HG03469 (cell line): ENCODE data around the gene FAM53C.

Experiments
- ATAC-seq: cut with Tn5 transposase; IDR thresholded peaks from one replicate; pipeline ENCODE4 v1.9.1; 2021; ENCODE audit warnings: mild to moderate bottlenecking, moderate library complexity, moderate number of reproducible peaks; ENCODE audit not compliant: unreplicated experiment

Gene FAM53C

DNA sequence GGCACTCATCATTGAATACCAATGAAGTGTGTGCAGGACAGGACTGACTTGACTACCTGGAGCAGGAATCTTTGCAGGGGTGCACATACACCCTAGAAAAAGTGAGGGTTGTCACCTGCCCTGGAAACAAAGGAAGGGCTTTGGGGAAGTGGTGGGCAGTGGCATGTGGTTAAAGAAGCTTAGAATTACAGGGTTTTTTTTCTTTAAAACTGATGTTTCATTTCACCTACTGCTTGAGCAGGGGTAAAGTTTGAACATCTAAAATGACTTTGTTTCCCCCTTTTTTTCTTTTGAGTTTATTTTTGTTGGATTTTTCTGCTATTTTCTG, 12.5 kb downstream of the FAM53C start:
- no peak for ATAC-seq

GRCh38 chr5:138351056-138351455, 13.0 kb downstream of the FAM53C start:
- no peak for ATAC-seq

DNA sequence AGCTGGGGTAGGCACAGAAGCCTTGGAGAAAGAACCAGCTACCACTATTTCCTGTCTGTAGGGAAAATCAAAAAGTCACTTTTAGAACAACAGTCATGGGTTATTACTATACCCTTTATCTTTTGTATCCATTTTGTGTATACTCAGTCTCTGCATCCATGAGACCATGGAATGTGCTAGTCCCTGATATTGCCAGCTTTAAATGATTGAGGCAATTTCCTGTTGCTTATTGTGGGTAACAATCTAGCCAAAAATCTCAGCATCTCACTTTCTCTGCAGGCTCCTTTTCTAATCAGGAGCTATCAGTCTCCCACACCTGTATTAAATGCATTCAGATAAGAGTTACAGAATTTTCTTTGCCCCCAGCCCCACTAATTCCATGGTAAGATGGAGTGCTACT, 13.5 kb downstream of the FAM53C start:
- no peak for ATAC-seq

GRCh38 chr5:138352071-138352721, 14.1 kb downstream of the FAM53C start, which contains the start of gene KDM3B:
Gene KDM3B, plus strand, starts transcription at chr5:138352685. Its CDS starts 111 bp downstream, at chr5:138352796.
- ATAC-seq: peak; percentile 40

DNA sequence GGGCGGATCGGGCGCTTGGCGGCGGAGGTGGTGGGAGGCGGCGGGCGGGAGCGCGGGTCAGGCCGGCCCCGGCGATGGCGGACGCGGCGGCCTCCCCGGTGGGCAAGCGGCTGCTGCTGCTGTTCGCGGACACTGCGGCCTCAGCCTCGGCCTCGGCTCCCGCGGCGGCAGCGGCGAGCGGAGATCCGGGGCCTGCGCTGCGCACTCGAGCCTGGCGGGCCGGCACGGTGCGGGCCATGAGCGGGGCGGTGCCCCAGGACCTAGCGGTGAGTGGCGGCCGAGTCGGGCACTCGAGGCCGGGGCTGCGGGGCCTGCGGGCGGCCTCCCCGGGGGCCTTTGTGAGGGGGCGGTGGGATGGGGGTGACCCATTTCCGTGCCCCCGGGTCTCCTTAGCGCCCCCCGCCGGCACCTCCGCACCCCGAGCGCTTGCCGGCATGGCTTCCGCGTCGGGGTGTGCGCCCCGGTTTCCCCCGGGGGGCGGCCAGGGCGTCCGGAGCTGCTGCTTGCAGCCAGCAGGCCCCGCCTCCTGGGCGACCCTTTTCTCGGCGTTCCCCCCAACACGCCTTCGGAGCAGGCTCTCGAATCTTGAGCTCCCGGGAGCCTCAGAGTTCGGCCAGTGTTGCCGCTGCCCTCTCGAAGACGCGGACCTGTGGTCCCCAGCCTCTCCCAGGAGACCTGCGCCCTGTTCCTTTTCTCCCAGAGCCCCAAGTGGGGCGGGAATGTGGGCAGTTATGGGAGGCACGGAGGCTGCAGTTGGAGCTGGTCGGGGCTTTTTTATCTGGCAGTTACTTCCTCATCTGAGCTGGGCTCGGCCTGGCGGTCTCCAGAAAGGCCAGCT, 14.9 kb downstream of the FAM53C start:
- peak; percentile 21 for ATAC-seq

DNA sequence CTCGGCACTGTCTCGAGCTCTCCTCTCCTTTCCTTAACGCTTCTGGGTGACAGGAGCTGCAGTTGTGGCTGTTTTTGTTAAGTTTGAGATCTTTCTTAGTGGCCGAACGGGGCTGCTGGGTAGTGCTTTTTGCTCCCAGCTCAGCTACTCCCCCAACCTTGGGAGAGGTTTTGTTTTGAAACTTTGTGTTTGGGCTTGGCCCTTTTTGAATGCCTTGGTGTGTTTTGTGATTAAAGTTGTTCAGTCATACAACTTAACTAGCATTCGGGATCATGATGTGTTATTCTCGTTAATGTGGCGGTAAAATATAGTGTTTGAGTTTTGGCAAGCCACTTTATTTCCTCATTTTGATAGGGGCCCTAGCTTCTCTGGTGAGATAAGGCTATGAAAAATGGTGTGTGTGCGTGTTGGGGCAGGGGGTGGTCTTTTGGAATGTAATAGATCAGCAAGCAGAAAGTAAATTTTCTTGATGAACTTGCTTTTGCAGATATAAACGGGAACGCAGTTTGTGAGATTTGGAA, 15.6 kb downstream of the FAM53C start:
- ATAC-seq: no peak

GRCh38 chr5:138354387-138354786, 16.3 kb downstream of the FAM53C start:
- no peak for ATAC-seq

DNA sequence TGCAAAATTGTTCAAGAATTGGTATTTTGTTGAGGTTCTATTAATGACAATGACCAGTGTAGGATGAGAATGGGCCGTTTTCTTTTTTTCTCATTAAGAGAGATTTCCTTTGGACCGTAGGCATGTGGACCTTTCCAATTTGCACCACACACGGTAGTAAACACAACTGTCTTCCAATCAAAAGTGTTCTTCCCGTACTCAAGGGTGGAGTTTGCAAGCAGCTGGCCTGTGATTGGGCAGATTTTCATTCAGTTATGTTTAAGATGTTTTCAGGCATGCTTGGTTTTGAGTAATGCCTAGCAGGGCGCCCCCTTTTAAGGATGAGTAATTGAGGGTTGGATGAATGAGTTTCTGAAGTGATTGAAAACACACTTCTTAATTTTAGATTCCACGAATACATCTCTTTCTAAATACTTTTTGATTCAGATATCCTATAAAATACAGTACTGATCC, 16.9 kb downstream of the FAM53C start:
- ATAC-seq: peak; percentile 36

DNA sequence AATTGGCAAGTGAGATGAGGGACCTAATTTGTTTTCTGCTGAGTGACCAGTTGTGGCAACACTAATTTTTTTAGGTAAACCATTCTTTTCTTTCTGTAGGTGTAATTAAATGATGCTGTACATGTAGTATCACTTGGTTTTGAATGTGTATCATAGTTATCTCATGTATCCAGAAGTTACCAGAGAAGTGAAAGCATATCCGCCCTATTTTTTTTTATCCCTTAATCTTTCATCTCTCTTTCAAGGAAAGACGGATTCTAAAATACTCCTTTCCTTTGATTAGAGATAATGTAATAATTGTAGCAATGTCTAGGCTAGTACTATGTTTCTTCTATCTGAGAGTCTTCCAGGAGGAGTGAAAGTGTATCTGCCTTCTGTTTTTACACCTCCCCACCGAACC, 21.6 kb downstream of the FAM53C start:
- no peak for ATAC-seq

- no peak for ATAC-seq
Measured at GRCh38 chr5:138360941-138361452, 22.9 kb downstream of the FAM53C start.

DNA sequence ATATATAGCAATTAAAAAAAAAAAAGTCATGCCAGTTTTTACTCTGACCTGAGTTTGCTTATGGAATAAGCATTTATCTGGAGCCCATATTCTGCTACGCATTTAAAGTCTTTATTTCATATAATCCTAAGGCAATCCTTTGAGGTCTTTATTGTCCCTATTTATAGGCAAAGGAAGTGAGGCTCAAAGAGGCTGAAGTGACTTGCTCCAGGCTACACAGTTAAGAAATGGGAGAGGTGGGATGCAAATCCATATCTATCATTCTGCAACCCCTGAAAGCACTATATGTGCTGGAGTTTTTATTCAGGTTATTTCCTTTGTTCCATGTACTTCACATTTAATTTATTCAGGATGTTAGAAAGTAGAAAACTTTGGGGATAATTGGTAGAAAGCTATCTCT, 26.5 kb downstream of the FAM53C start:
- no peak for ATAC-seq

DNA sequence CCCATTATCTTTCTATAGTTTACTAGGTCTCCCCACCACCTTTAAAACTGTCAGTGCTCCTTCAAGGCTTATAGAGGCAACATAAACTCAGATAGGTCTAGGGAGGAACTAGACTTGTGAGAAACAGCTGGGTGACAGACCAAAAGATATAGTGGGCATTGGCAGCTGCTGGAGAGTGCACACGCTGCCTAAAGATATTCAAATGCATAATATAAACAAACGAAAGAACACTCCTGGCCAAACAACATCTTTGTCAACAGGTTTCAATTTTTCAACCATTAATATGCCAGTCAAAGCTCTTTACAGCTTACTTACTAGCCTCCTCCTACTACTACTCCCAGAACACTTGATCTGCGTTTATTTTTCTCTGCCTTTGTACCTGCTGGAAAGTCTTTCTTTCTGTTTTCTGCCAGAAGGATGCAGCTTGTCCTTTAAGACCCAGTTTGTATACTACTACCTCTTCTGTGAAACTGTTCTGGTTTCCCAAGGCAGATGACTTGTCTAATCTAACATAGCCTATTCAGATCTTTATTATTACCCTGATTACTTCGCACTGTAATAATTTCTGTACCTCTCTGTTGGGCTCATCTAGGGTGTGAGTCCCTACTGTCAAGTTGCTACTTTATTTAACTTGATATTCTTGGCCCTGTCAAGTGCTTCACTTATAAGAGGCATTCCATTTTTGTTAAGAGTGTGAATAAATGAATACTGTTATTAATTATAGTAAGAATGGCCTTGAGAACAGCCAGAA, 28.7 kb downstream of the FAM53C start:
- ATAC-seq: no peak

- no peak for ATAC-seq
Measured at GRCh38 chr5:138369261-138369660, 31.2 kb downstream of the FAM53C start.

DNA sequence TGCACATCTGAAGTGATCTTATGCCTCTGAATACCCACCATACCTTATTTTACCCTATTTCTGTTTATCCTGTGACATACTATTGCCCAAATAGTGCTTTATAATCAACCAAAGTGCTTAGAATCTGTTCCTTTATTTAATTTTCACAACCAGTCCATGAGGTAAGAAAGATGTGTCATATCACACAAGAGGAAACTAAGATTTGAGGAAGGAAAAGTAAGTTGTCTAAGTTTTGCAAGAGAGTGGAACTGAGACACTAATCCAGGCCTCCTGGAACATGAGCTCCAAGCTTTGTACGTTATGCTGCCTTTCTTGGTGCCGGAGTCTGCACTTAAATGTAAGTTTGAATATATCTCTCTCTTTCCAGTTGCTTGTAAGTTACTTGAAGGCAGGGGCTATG, 31.6 kb downstream of the FAM53C start:
- ATAC-seq: no peak

DNA sequence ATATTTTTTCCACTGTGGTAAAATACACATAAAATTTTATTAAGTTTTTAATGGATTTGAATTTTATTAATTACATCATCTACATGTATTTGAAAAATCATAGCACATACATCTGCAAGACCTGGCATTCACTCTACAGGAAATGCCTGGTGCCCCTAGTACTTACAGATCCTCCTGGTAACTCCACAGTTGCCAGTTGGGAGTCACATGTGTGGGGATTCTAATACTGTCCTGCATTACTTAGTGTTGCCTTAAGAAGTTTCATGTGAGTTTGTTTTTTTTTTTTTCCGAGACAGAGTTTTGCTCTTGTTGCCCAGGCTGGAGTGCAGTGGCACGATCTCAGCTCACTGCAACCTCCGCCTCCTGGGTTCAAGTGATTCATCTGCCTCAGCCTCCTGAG, 32.5 kb downstream of the FAM53C start:
- no peak for ATAC-seq

DNA sequence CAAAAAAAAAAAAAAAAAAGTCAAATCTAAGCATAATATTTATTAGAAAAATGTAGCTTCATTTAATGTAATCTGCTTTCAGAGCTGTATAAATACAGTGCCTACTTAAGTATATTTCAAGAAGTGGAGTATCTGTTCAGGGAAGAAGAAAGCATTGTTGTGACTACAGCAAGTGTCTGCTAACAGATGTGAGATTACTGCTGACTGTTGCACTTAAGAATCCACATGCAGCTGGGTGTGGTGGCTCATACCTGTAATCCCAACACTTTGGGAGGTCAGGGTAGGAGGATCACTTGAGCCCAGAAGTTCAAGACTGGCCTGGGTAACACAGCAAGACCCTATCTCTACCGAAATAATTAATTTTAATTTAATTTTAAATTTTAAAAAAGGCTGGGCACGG, 33.4 kb downstream of the FAM53C start:
- ATAC-seq: no peak

GRCh38 chr5:138372225-138372624, 34.2 kb downstream of the FAM53C start:
- ATAC-seq: no peak

- no peak for ATAC-seq
Measured at GRCh38 chr5:138372653-138373052, 34.6 kb downstream of the FAM53C start.

GRCh38 chr5:138382347-138382746, 44.3 kb downstream of the FAM53C start:
- ATAC-seq: no peak

- ATAC-seq: no peak
Measured at GRCh38 chr5:138385660-138386059, 47.6 kb downstream of the FAM53C start.

DNA sequence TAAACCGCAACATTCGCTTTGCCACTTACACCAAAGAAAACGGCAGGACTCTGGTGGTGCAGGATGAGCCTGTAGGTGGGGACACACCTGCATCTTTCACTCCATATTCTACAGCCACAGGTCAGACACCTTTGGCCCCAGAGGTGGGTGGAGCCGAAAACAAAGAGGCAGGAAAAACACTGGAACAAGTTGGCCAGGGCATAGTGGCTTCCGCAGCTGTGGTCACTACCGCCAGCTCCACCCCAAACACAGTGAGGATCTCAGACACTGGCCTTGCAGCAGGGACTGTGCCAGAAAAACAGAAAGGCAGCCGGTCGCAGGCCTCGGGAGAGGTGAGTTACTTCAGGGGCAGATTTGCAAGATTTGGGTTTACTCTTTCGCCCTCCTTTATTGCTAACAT, 48.2 kb downstream of the FAM53C start:
- ATAC-seq: no peak
